DMS53 (cell line): ENCODE measurements around the gene ZFP36.
"Not testable (repeated sequence)": the region's sequence is repeated elsewhere in the genome, so short reads cannot be mapped to it uniquely, and the experiment has no call there.

Experiments
- DNase-seq: peaks from one replicate; lab custom pipeline; 2025; lab: John Stamatoyannopoulos, UW

Gene ZFP36

GRCh38 chr19:39406656-39407409, at the start of gene ZFP36:
Gene ZFP36, plus strand, starts transcription at chr19:39406847. Its CDS starts 58 bp downstream, at chr19:39406905.
- DNase-seq: peak; percentile 94

- no peak for DNase-seq
Observed at GRCh38 chr19:39359026-39359425, 47.6 kb upstream of the ZFP36 start.

- no peak for DNase-seq
Observed at GRCh38 chr19:39360599-39360998, 46.0 kb upstream of the ZFP36 start.

- DNase-seq: no peak
Observed at GRCh38 chr19:39362682-39363657, 43.7 kb upstream of the ZFP36 start.

- no peak for DNase-seq
Observed at GRCh38 chr19:39363901-39364457, 42.7 kb upstream of the ZFP36 start.

- no peak for DNase-seq
Observed at GRCh38 chr19:39365531-39365930, 41.1 kb upstream of the ZFP36 start.

GRCh38 chr19:39369200-39369599, 37.4 kb upstream of the ZFP36 start:
- DNase-seq: no peak

- DNase-seq: no peak
Observed at GRCh38 chr19:39370735-39371134, 35.9 kb upstream of the ZFP36 start.

GRCh38 chr19:39372047-39372802, 34.4 kb upstream of the ZFP36 start:
- no peak for DNase-seq

GRCh38 chr19:39372941-39373340, 33.7 kb upstream of the ZFP36 start:
- DNase-seq: no peak

- DNase-seq: no peak
Observed at GRCh38 chr19:39375929-39376328, 30.7 kb upstream of the ZFP36 start.

GRCh38 chr19:39377373-39378362, 29.0 kb upstream of the ZFP36 start:
- DNase-seq: no peak

- not testable (repeated sequence) for DNase-seq
Observed at GRCh38 chr19:39379366-39379765, 27.3 kb upstream of the ZFP36 start.

GRCh38 chr19:39379865-39380396, 26.7 kb upstream of the ZFP36 start:
- DNase-seq: no peak

- no peak for DNase-seq
Observed at GRCh38 chr19:39380521-39381502, 25.8 kb upstream of the ZFP36 start.

GRCh38 chr19:39381910-39382611, 24.6 kb upstream of the ZFP36 start:
- DNase-seq: no peak

- DNase-seq: no peak
Observed at GRCh38 chr19:39382991-39383828, 23.4 kb upstream of the ZFP36 start.
